Posterior cingulate gyrus (tissue), 11 donors: ENCODE results near the gene WASF2.
"Not testable (repeated sequence)": the region's sequence is repeated elsewhere in the genome, so short reads cannot be mapped to it uniquely, and the experiment has no call there.

Experiments
- DNase-seq, 10 donors: peaks; one replicate each; pipeline versions ENCODE4 v3.0.0 to v3.0.0-alpha.2; 2020 to 2021; ENCODE audit warnings: mixed read lengths in 3 of 10
- intact Hi-C: fragments of 100-400 bp; cut with DNase I; formaldehyde crosslinking; loops from one replicate; pipeline ENCODE4 v1.15.1; 2023

WASF2 gene

DNA sequence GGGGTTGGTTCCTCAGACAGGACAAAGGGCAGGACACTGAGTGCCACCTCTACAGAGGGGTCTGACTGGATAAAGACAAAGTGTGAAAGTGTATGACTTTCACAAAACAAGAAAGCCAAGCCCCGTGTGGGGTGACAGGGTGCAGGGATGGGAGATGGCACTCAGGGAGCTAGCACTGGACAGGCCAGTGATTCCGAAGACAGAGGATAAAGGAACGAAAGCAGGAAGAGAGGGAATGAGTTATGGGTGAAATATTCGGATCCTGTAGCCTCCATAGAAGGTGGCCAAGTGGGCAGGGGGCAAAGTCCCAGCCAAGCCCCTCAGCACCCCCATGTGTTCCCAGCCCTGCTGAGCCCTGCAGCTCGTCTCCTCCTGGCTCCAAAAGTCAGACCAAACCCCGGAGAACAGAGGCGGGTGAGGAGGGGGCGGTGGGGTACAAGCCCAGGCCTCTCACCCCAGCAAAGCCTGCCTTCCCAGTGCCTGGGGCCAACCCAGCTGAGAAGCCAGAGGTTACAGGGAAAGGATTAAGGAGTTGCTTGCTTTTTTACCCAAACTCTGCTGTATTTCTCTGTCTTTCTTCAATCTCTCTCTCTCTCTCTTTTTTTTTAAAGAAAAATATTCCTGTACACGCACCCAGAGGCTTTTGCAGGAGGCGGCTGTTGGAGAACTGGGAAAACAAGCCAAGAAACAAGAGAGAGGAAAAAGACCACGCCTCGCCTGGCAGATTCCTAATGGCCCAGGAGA lies 14.0 kb upstream of the WASF2 start:
- DNase-seq = peak in 3 of 10 donors; percentile 61 to 80 (median 73)
- intact Hi-C loops = no loop called here

DNA sequence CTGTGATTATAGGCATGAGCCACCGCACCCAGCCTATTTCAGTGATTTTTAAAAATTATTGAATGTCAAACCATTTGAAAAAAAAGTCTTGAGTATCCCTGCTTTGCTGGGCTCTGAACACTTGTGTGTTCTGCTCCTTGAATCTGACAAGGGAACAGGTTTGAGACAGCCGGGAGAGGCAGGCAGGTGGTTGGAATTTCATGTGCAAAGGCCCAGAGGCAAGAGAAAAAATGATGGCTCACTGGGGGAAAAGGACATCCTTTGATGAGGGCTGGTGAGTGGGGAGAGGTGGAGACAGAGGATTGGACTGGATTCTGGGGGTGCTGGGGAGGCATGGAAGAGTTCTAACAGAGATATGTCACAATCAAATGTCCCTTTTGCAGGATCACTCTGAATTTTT lies 13.1 kb upstream of the WASF2 start:
- DNase-seq = peak in 2 of 10 donors; percentile 40 to 49
- intact Hi-C loops = no loop called here

DNA sequence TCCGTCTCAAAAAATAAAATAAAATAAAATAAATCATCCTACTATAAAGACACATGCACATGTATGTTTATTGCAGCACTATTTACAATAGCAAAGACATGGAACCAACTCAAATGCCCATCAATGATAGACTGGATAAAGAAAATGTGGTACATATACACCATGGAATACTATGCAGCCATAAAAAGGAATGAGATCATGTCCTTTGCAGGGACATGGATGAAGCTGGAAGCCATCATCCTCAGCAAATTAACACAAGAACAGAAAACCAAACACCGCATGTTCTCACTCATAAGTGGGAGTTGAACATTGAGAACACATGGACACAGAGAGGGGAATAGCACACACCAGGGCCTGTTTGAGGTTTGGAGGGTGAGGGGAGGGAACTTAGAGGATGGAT lies 11.2 kb upstream of the WASF2 start:
- intact Hi-C loops, DNase-seq: not testable (repeated sequence)

DNA sequence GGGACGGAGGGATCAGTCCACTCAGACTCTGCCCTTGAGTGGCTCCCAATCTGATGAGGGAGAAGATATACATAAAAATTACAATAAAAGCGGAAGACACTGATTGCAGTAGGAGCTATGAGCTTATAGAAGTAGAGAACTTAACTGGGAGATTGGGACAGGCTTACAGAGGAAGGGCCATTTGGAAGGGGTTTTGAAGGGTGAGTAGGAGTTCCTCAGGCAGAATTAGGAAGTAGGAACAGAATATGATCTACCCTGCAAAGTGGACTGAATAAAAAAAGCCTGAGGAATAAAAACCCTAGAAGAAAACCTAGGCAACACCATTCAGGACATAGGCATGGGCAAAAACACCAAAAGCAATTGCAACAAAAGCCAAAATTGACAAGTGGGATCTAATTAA lies 9.2 kb upstream of the WASF2 start:
- no peak for DNase-seq
- intact Hi-C loops = no loop called here

DNA sequence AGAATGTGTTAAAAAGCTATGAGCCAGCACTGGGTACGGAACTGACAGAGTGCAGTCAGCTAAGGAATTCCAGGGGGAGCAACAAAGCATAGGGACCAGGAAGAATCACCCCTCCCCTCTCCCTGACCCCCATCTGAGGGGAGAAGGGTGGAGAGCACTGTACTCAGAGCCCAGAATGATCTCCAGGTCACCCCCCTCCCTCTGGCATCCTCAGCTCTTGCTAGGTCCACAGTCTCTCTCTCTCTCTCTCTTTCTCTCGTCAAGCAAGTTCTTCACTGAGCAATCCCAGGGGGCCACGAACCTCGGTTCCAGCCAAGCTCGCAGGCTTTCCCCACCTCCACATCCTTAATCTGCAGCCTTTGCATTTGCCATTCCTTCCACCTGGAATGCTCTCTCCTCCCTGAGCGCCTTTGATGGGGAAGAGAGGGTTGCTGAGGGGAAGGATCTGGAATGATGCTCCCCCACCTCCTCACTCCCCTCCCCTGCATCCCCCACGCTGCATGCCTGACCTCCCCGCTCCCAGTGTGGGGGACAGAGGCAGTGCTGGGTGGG lies 6.7 kb upstream of the WASF2 start:
- intact Hi-C loops = no loop called here
- DNase-seq = peak in 2 of 10 donors; percentile 43 to 72

DNA sequence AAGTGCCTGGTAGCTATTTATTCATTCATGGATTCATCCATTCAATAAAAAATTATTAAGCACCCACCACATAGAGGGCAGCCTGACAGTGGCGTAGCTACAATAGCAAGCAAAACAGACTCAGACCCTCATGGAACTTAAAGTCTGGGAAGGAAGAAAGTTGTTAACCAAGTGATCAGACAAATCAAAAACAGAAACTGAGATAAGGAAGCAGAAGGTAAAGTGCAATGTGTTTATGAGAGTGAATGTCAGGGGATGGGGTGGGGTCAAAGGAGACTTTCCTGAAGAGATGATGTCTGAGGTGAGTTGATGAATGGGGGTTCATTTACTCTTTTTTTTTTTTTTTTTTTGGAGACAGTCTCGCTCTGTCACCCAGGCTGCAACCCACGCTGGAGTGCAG lies 2.8 kb upstream of the WASF2 start:
- DNase-seq = no peak
- intact Hi-C loops = loop anchor here (5.0 kb wide), 1 partner anchor 35 kb away; no protein-coding TSS in a partner anchor

DNA sequence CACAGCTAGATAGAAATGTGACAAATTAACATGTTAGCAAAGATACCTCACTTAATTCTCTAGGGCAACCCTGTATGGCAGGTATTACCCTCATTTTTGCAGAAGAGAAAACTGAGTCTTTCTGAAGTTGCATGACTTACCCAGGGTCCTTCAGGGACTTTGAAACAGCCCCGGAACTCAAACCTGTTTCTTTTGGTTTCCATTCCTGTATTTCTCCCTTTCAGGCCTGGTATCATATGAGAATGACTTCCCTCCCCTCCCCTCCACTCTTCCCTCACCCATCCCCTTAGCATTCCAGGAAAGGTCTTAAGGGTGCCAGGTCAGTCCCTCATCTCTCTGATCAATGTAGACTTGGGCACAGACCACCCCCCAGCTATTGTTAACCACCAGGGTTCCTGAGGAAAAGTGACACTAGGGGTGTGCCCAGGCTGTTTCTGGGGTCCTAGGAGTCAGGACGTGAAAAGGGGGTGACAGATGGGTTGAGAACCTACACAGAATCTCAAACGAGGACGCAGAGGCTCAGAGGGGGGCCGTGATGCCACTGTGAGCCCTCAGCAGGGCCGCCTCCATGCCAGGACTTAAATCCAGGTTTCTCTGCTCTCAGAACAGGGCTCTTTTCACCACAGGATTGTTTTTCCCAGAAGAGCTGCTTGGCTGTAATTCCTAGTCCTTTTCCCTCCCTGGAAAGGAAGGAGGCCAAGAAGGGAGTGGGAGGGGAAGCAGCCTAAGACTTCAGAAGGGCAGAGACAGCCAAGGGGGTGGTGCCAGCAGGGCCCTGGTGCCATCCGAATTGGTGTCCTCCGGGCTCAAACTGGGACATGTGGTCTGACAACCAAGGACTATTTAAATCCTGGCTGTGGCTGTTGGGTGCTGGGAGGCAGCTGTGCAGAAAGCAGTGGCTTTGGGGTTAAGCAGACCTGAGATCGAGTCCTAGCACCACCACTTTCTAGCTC lies 2.1 kb upstream of the WASF2 start:
- intact Hi-C loops = loop anchor here (5.0 kb wide), 1 partner anchor 35 kb away; no protein-coding TSS in a partner anchor
- DNase-seq = peak; percentile 41 to 94 (median 64)

DNA sequence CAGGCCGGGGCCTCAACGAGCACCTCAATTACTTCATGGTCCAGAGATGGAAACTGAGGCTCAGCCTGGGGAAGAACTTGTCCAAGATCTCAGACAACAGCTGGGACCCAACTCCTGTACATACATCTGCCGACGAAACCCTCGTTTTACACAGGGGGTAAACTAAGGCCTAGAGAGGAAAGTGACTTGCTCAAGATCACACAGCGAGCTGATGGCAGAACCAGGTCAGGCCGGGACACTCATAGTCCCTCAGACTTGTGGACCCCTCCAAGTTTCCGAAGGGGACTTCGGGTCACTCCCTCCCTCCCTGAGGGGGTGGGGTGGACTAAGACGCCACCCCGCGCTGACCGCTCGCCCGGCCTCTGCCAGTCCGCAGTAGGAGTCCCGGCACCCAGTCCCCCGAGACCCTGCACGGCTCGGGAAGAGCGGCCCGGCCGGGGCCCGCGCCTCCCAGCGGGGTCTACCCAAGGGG lies 430 bp downstream of the WASF2 start:
- peak in 2 of 10 donors; percentile 5 to 15 for DNase-seq
- intact Hi-C loops = no loop called here

DNA sequence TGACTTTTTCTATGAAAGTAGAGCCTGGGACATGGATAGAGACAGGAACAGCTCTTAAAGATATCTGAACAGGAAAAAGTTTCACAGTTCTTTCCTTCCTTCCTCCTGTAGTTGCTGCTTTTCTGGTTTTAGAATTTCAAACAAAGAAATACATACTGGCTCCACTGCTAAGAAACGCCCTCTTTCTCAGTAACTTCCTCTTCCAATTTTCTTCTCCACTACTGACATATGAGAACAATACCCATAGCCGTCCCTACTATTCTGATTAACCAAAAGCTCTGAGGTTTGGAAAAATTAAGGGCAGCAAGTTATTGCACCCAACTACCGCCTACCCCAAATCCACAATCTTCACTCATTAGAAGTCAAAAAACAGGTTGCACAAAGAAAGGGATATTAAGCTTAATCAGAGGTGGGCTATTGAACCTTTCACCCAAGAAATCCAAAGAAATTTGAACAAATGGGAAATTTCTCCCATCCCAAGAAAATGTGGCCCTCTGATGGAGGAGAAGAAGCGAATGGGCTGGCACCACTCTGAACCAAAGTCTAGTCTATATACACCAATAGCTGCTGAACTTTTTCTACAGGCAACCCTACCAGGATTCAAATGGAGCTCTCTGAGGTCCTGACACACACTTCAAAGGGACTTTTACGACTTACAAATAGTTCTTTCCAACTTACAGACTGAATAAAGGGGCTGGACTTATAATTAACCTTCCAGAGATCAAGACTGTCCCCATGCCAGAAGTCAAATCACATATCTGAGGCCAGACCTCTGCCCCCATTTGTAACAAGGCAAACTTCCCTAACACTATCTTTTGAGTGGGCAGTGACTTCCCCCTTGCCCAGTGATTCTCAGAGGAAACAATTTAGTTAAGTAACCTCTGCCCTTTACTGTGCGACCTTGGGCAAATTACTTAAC lies 1.7 kb downstream of the WASF2 start:
- no peak for DNase-seq
- intact Hi-C loops = loop anchor here (2.0 kb wide), 1 partner anchor 71 kb away; no protein-coding TSS in a partner anchor

DNA sequence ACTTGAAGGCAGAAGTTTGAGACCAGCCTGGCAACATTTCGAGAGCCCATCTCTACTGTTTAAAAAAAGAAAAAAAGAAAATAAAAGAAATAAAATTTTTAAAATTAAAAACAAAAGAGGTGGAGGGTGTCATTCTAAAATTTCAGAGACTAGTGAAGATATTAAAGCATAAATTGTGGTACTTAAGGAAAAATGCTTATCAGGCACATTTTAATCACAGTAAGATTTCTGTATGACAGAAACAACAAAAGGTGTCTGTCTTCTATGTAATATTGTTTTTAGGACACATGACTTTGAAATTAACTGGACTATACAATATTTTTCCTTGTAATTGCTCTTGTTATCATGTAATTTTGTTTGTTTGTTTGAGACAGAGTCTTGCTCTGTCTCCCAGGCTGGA lies 4.6 kb downstream of the WASF2 start:
- DNase-seq = no peak
- intact Hi-C loops = no loop called here

DNA sequence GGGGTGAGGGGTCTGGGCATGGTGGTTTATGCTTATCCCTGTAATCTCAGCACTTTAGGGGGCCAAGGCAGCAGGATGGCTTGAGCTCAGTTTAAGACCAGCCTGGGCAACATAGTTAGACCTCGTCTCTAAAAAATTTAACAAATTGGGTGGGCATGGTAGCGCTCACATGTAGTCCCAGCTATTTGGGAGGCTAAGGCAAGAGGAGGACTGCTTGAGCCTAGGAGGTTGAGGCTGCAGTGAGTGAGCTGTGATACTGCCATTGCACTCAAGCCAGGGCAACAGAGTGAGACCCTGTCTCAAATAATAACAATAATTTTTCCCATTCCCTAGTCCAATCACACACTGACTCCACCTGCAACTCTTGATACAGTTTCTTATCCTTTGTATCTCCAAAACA lies 6.3 kb downstream of the WASF2 start:
- intact Hi-C loops = no loop called here

DNA sequence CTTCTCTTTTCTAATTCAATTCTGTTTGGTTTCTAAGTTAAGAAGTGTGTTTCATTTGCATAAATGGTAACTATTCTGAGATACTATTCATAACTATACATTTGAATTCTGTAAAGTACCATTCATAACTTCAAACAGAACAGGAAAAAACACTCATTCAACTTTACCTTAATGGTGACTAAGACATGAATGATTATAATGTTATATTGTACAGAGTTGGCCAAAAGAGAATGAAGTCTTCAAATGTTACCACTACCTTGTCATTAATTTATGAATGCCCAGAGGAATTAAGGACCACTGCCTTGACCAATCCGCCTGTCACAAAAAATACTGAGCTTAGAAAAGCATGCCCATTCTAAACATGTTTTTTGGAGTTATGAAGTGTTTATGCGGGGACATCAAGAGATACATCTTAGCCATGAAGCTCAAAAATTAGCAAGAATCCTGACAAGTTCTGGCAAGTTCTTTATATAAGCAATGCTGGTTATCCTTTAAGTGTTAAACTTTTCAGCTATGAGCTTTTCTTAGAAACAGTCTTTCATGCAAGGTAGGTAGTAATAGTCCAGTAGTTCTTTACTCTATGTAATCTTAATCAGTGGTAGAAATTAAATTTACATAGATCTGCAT lies 7.9 kb downstream of the WASF2 start:
- intact Hi-C loops = no loop called here
- no peak for DNase-seq

More for the DNA sequence above, 6.3 kb downstream of the WASF2 start:
- no peak for DNase-seq

DNA sequence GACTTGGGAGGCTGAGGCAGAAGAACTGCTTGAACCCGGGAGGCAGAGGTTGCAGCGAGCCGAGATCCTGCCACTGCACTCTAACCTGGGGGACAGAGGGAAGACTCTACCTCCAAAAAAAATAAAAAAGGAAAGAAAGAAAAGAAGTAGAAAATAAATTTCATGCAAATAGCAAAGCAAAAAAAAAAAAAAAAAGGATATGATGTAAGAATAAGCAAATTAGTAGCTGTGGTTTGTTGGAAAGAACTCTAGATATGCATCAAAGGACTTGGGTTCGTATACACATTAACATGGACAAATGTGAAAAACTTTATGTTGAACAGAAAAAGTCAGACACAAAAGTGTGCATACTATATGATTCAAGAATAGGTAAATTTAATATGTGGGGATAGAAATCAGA lies 11.9 kb downstream of the WASF2 start:
- DNase-seq = no peak

DNA sequence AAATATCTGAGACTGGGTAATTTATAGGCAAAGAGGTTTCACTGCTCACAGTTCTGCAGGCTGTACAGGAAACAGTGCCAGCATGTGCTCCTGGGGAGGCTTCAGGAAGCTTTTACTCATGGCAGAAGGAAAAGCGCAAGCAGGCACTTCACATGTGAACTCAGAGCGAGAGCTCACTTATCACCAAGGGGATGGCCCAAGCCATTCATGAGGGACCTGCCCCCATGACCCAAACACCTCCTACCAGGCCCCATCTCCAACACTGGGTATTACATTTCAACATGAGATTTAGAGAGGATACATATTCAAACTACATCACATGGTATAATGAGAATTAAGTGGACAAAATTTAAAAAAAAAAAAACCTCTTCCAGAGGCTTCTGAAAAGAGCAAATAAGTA lies 13.7 kb downstream of the WASF2 start:
- intact Hi-C loops = no loop called here
- no peak for DNase-seq

More for the DNA sequence above, 11.9 kb downstream of the WASF2 start:
- intact Hi-C loops = no loop called here

DNA sequence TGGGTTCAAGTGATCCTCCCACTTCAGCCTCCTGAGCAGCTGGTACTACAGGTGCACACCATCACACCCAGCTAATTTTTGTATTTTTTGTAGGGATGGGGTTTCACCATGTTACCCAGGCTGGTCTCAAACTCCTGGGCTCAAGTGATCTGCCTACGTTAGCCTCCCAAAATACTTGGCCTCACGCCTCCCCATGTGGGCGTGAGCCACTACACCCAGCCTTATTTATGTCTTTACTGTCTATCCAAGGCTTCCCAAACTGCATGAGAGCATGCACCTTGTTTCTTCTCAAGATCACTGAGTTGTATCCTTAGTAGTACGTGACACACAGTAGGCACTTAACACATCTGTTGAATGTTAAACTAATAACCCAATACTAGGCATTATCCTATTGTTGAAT lies 14.2 kb downstream of the WASF2 start:
- peak in 1 of 10 donors; percentile 20 for DNase-seq

DNA sequence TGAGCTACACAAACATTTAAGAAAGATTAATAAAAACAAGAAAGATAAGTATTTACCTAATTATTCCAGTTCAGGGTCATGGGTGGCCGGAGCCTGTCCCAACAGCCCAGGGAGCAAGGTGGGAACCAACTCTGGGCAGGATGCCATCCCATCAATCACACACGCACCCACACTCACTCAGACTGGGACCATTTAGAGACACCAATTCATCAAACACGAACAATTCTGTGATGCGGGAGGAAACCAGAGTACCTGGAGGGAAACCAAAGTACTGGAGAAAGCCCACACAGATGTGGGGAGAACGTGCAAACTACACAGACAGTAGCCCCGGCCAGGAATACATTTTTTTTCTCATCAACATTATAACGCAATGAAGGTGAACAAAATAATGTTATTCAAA lies 16.2 kb downstream of the WASF2 start:
- intact Hi-C loops = no loop called here

More for the DNA sequence above, 14.2 kb downstream of the WASF2 start:
- intact Hi-C loops = no loop called here

DNA sequence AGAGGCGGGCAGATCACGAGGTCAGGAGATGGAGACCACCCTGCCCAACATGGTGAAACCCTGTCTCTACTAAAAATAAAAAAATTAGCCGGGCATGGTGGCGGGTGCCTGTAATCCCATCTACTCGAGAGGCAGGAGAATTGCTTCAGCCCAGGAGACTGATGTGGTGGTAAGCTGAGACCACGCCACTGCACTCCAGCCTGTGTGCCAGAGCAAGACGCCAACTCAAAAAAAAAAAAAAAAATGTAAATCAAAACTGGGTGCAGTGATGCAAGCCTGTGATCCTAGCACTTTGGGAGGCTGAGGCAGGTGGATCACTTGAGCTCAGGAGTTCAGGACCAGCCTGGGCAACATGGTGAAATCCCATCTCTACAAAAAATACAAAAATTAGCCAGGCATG lies 17.9 kb downstream of the WASF2 start:
- DNase-seq, intact Hi-C loops: not testable (repeated sequence)

More for the DNA sequence above, 16.2 kb downstream of the WASF2 start:
- no peak for DNase-seq

DNA sequence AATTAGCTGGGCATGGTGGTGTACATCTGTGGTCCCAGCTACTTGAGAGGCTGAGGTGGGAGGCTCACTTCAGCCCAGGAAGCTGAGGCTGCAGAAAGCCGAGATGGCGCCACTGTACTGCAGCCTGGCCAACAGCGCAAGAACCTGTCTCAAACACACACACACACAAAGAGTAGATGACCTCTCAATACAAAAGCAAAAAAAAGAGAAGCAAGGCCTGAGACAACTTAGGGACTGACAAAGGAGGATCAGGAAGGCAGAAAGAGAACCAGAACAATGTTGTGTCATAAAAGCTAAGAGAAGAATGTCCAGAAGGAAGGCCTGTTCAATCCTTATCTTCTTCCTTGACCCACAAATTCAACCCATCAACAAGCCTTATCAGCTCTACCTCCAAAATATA lies 18.5 kb downstream of the WASF2 start:
- intact Hi-C loops = no loop called here

DNA sequence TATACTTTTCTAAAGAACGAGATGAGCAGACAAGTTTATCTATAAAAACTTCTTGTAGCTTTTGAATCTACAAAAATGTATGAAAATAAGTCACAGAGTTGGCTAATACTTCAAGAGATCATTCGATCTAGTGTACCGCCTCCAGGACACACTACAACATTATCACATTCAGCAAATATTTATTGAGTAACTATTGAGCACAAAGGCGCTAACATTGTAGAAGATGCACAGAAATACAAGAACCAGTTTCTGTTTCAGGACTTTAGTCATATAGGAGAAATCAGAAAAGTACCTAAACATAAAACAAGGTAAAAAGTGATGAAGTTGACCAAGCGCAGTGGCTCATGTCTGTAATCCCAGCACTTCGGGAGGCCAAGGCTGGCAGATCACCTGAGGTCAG lies 20.6 kb downstream of the WASF2 start:
- DNase-seq = no peak
- intact Hi-C loops = no loop called here

More for the DNA sequence above, 18.5 kb downstream of the WASF2 start:
- DNase-seq = no peak
